Daoy (cell line): ENCODE results near the gene TUBB2A. TPM values are rescaled to one million over a fixed set of nuclear protein-coding genes. Genes with fewer than 3 reads are reported as not detected.
"Not testable (repeated sequence)": the region's sequence is repeated elsewhere in the genome, so short reads cannot be mapped to it uniquely, and the experiment has no call there.

Source experiments
- DNase-seq: peaks from one replicate; pipeline ENCODE4 v3.0.0-alpha.2; 2015; ENCODE audit warnings: low read depth
- total RNA-seq: library from RNA; depleted of rRNA; stranded (reverse); fragments of >200 nt; shearing (Covaris generic); gene quantifications from 2 replicates; pipeline ENCODE4 v1.2.3, GENCODE V29; 2014; rRNA removed

Gene TUBB2A
- total RNA-seq = 145 and 146 TPM in 2 replicates

DNA sequence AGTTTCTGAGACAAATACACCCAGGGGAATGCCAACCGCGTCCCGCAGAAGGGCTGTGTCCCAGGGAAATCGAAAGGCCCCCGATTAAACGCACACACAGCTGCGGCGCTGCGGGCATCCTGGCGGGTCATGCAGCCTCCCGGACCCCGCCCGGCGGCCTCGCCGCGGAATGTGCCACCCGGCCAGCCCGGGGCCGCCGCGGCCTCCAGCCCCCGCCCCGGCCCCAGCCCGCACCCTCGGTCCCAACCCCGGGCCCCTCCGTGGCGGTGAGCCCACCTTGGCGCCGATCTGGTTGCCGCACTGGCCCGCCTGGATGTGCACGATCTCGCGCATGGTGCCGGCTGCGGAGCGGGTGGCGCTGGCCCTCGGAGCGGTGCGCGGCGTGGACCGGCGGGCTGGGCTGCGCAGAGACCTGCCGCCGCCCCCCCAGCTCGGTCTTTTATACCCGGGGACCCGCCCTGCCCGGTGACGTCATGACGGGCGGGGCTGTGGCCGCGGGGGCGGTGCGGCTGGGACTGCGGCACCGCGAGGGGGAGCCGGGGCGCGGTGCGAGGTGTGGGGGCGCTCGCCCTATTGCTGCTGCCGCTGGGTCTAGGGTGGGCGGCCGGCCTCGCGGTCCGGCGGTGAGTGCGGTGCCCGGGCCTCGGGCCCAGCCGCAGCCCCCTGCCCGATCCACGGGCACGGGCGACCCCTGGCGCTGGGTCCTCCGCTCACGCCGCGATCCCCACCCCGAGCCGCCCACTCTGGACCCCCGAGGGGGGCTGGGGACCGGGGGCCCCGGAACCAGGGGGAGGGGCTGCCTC, at the start of gene TUBB2A:
TUBB2A (minus strand) TSS at position 414 of the 803 bp plus-strand sequence; CDS start at position 333, 81 bp downstream.
- DNase-seq = peak; percentile 91

DNA sequence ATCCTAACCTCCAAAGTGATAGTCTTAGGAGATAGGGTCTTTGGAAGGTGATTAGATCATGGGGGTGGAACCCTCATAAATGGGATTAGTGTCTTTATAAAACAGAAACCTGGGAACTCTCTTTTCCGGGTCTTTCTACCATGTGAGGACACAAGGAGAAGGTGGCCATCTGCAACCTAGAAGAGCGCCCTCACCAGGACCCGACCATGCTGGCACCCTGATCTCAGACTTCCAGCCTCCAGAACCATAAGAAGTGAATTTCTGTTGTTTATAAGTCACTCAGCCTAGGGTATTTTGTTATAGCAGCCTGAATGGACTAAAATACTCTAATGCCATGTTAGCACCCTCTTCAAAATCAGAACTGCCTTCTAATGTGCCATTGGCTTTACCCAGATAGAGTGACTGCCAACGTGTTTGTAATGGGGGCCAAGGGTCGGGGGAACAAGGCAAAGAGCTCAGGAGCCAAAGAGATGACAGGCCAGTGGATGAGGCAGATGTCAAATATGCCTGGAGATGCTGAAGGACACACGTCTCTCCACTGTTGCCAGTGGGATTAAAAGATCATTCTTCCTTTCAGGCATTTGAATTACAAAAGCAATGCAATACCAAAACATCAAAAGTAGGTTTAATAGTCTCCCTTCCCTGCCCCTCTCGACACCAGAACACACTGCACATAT, 49.1 kb upstream of the TUBB2A start:
- no peak for DNase-seq

DNA sequence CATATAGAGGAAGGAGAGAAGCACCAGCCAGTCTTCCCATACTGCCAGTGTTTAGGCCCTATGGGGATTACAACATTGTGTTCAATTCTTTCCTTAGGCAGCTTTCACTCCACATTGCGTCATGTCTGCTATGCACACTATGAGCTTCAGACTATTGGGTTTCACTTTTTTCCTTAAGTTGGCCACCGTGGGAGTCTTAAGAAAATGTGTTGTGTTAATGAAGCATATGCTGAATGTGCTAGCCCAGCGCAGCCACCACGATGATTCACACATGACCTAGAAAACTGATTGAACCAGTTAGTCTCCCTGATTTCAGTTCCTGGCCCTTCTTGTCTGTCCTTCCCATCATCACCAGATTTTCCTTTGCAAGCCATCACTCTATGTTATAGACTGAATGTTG, 48.6 kb upstream of the TUBB2A start:
- peak; percentile 89 for DNase-seq

GRCh38 chr6:3204921-3205320, 47.6 kb upstream of the TUBB2A start:
- DNase-seq = no peak

GRCh38 chr6:3202999-3203696, 45.8 kb upstream of the TUBB2A start:
- DNase-seq = peak; percentile 47

DNA sequence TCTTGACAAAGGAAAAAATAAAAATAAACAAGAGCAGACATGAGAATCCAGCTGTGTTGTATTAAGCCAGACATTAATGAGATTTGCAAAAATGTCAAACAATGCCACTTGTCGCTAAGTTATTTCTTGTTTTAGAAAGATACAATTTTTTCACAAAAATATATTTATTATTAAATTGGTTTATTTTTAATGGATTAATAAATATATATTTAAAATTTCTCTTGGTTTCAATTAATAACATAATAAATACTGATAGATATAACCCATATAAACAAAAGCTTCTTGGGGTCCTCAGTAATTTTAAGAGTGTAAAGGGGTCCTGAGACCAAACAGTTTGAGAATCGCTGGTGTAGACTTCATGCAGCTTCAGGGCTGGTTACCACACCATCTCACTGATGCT, 44.0 kb upstream of the TUBB2A start:
- no peak for DNase-seq

DNA sequence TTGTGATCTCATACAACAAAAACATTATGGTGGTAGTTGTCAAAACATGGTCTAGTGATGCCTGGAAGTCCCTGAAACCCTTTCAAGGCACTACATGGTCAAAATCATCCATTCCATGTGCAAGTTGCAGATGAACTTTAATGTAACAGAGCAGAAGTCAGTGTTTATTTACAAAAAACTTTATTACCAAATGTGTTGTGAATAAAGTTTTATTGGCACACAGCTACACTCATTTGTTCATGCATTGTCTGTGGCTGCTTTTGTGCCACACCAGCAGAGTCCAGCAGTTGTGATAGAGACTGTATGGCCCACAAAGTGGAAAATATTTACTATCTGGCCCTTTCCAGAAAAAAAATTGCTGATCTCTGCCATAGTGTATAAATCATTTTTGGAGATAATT, 43.3 kb upstream of the TUBB2A start:
- DNase-seq = no peak

- DNase-seq = no peak
These were observed 42.0 kb upstream of the TUBB2A start for GRCh38 chr6:3199382-3199781.

DNA sequence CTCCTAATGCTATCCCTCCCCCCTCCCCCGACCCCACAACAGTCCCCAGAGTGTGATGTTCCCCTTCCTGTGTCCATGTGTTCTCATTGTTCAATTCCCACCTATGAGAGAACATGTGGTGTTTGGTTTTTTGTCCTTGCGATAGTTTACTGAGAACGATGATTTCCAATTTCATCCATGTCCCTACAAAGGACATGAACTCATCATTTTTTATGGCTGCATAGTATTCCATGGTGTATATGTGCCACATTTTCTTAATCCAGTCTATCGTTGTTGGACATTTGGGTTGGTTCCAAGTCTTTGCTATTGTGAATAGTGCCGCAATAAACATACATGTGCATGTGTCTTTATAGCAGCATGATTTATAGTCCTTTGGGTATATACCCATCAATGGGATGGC, 40.4 kb upstream of the TUBB2A start:
- not testable (repeated sequence) for DNase-seq

DNA sequence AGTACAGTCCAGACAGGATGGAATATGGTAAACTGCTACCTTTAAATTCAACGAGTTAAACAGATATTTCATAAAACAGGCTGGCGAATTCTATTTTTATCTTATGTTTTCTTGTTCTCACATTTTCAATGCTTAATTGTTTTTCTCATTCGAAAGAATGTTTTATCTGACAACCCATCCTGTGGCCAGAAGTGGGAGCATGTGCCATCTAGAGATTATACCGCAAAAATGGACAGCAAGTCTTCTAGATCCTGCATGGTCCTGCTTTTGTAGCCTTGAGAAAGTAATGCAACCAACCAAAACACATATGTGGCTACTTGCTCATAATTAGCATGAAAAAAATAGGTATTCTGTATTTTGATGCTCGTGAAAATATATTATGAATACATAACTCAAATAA, 39.4 kb upstream of the TUBB2A start:
- DNase-seq = no peak

- peak; percentile 37 for DNase-seq
These were observed 38.6 kb upstream of the TUBB2A start for GRCh38 chr6:3195695-3196497.

DNA sequence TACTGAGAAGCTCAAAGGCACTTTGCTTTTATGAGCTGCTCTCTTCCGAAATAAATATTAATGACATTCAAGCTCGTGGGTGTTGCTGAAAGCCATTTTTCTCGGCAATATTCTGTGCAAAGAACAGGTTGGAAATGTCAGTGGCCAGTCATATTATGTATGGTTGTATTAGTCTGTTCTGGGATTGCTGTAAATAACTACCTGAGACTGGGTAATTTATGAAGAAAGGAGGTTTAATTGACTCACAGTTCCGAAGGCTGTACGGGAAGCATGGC, 38.0 kb upstream of the TUBB2A start:
- DNase-seq = no peak

DNA sequence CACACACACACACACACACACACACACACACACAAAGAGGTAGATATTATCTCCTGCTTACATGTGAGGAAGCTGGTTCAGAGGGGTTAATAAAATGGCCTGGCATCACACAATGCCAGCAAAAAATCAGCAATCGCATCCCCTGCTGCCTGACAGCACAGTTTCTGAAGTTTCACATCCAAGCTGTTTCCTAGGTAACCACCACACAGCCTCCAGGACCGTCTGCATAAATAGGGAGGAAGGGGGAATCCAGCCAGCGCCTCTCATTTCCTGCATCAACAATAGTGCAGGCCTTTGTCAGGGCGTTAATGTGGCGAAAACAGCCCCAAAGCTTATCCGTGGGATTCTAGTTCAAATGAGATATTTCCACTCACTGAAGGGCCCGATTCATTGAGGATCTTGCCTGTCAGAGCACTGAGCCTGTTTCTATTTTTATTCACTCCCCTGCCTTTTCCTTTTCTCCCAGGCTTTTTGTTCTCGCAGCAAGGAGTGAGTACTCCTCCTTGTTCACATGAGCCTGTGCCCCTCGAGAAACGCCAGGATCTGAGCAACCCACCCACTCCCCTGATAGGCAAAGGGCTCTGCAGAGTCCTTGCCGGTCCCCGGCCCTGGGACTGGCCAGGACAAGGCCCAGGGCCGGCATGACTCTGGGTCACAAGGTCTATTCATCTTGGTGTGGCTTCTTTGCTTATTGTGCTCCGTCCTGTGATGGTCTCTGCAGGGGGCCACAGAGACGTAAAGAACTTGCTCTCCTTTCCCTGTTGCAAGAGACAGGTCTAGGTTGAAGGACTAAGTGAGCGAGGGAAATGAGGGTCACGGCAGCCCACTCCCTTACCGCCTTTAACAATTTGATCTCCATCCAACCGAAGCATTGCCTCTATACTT, 37.4 kb upstream of the TUBB2A start:
- peak; percentile 59 for DNase-seq

DNA sequence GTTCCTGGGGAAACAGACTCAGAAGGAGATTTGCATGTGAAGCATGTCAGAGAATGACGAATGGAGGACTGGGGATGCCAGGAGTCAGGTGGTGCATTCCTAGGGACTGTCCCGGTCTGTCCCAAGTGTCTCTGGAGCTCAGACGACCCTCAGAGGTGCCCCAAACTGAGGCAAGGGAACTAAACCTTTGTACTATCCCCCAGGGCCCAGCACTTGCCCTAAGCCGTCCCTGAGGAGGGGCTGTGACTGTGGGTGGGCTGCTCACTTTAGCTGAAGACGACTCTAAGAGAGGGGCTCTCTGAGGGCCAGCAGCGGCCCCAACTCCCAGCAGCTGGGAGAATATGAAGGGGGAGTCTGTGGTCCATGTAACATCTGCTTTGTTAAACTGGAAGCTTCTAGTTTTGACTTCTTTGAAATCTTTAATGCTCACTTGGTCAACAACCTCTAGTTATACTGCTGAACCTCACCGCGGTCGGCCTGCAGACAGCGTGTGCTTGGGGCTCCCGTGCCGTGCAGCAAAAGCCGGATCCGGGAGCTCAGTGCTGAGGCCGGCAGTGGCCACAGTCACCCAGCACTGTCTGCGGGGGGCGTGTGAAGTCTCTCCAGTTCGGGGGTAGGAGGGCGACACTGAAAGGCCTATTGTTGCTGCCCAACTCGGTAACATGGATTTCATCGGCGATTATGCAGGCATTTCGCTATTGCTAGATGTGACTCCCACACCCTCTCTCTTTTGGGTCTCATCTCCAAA, 35.9 kb upstream of the TUBB2A start:
- DNase-seq = no peak

- DNase-seq = no peak
These were observed 33.4 kb upstream of the TUBB2A start for GRCh38 chr6:3190779-3191178.

GRCh38 chr6:3190056-3190455, 32.7 kb upstream of the TUBB2A start:
- no peak for DNase-seq

GRCh38 chr6:3189192-3189591, 31.8 kb upstream of the TUBB2A start:
- DNase-seq = not testable (repeated sequence)

GRCh38 chr6:3188262-3188661, 30.9 kb upstream of the TUBB2A start:
- no peak for DNase-seq

DNA sequence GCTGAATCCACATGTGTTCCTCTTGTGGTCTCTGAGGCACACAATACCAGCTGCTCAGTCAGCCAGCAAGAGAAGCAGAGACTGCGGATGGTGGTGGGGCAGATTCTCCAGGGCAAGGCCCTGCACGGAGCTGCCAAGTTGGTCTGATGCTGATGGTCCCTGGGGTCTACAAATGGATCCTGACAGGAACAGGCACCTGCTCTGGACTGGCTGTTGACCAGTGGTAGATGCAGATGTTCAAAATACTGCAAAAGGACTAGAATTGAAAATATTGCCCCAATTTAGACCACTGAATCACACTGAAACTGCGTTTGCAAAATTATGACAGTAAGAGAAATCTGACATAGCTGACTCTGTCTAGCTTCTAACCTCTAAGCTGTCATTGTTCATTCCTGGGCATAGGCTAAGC, 29.6 kb upstream of the TUBB2A start:
- DNase-seq = no peak

DNA sequence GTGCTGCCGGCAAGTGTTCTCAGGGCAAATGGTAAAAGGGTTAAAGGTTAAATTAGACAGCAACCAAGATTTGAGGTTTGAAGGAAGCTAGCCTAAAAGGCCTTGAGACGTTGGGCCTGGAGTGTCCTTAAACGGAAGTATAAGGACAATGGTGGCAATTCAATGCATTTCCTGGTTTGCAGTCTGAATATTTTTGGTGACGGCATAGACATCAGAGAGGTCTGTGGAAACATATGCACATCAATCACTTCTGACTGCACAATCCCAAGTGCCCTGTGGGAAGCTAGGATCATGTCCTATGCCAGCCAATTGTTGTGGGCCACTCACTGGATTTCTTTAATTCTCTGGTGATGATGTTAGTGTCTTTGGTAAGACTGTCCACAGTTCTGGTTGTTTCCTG, 25.7 kb upstream of the TUBB2A start:
- DNase-seq = no peak
